ENCODE results near the gene FRY. TPM values are rescaled to one million over a fixed set of nuclear protein-coding genes. Genes with fewer than 3 reads are reported as not detected.

Gene FRY
- total RNA-seq, 1 experiment from 2014 or later: 1.3 TPM

DNA sequence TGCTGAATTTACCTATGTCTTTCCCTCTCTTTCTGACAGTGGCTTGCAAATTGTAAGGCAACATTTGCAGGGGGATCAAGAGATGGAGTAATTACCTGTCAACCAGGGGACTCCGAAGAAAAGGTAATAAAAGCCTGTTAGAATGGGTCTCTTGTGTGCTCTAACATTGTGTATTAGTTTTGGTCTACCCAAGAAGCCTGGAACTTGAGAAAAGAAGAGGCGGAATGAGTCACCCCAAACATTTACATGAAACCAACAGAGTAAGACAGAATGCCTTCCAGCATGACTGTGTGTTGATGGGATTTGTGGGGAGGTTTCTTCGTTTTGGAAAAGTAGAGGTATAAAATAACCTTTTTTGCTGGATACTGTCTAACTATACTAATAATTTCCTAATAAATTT lies 246.9 kb downstream of the FRY start:
- H2AFZ ChIP-seq (ENCODE audit: low read length): no peak overlapping the region
- BruUV-seq (replicated peaks): no TSS peak
- no peaks in the 10 kb centered on the region for H3K79me2 ChIP-seq (ENCODE audit: low read length)
- H3F3A ChIP-seq (ENCODE audit: low read length, unreplicated experiment): no peaks in the 10 kb centered on the region
- ATAC-seq (no peak), DNase-seq (no peak)
- intact Hi-C loops (cut with micrococcal nuclease): no loop called here
- no peaks in the 10 kb centered on the region for H3K27me3 ChIP-seq (ENCODE audit: low read length)
- H3K36me3 ChIP-seq (ENCODE audit: low read depth, low read length): no peaks in the 10 kb centered on the region
- H3K9ac ChIP-seq (ENCODE audit: low read length): no peak overlapping the region
- no peak overlapping the region for H3K27ac ChIP-seq (ENCODE audit: low read length)
- H3K9me3 ChIP-seq (ENCODE audit: low read length): no peaks in the 10 kb centered on the region
- TF ChIP-seq, protein P1, sequence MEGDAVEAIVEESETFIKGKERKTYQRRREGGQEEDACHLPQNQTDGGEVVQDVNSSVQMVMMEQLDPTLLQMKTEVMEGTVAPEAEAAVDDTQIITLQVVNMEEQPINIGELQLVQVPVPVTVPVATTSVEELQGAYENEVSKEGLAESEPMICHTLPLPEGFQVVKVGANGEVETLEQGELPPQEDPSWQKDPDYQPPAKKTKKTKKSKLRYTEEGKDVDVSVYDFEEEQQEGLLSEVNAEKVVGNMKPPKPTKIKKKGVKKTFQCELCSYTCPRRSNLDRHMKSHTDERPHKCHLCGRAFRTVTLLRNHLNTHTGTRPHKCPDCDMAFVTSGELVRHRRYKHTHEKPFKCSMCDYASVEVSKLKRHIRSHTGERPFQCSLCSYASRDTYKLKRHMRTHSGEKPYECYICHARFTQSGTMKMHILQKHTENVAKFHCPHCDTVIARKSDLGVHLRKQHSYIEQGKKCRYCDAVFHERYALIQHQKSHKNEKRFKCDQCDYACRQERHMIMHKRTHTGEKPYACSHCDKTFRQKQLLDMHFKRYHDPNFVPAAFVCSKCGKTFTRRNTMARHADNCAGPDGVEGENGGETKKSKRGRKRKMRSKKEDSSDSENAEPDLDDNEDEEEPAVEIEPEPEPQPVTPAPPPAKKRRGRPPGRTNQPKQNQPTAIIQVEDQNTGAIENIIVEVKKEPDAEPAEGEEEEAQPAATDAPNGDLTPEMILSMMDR (conservative IDR thresholded peaks at IDR 0.05; ENCODE audit: low read depth, low read length): no peak
- TF ChIP-seq EZH2phosphoT487 (IDR thresholded peaks at IDR 0.05; ENCODE audit: borderline replicate concordance, low read length) (no peak), EZH2 (IDR thresholded peaks at IDR 0.05; ENCODE audit: low read length, unreplicated experiment) (no peak)
- H4K20me1 ChIP-seq (ENCODE audit: low read length): no peaks in the 10 kb centered on the region
- CTCF ChIA-PET: no interaction called here
- no peaks in the 10 kb centered on the region for H3K4me1 ChIP-seq (ENCODE audit: insufficient read depth, low read length)
- no peaks in the 10 kb centered on the region for H3K9me2 ChIP-seq (replicated peaks; ENCODE audit: low read length)
- POLR2A ChIA-PET (ENCODE audit: unreplicated experiment): no interaction called here
- no peak overlapping the region for H3K4me3 ChIP-seq (ENCODE audit: low read length)
- H3K4me2 ChIP-seq (ENCODE audit: low read length): no peak overlapping the region

DNA sequence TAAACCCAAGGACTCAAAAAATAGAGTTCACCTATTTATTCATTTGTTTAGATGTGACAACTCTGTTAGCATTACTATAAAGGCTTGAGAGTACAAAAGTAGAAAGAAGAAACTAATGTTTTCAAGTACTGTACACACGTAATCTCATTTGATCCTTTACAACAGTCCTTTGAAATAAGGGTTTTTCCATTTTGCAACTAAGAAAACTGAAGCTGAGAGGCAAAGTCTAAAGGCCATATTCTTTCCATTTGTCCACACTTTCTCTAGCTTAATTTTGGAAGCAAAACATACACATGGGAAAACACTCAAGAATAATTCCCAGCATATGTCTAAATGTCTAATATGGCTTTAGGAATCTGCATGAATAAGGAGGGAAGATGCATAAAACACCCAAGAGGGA lies 249.5 kb downstream of the FRY start:
- no peaks in the 10 kb centered on the region for H3K27me3 ChIP-seq (ENCODE audit: low read length)
- no peak overlapping the region for H3K9ac ChIP-seq (ENCODE audit: low read length)
- H3K27ac ChIP-seq (ENCODE audit: low read length): no peak overlapping the region
- TF ChIP-seq, protein P1 (conservative IDR thresholded peaks at IDR 0.05; ENCODE audit: low read depth, low read length): no peak
- no peak for TF ChIP-seq EZH2phosphoT487 (IDR thresholded peaks at IDR 0.05; ENCODE audit: borderline replicate concordance, low read length)
- no peak for TF ChIP-seq EZH2 (IDR thresholded peaks at IDR 0.05; ENCODE audit: low read length, unreplicated experiment)
- no peaks in the 10 kb centered on the region for H4K20me1 ChIP-seq (ENCODE audit: low read length)
- peaks cover 12% of the 10 kb centered on the region; the same call in 1 of the 2 replicates for H3K4me1 ChIP-seq (ENCODE audit: insufficient read depth, low read length)
- ATAC-seq (no peak), DNase-seq (no peak)
- H3F3A ChIP-seq (ENCODE audit: low read length, unreplicated experiment): no peaks in the 10 kb centered on the region
- no peak overlapping the region for H3K4me3 ChIP-seq (ENCODE audit: low read length)
- BruUV-seq (replicated peaks): no TSS peak
- no peaks in the 10 kb centered on the region for H3K36me3 ChIP-seq (ENCODE audit: low read depth, low read length)
- POLR2A ChIA-PET (ENCODE audit: unreplicated experiment): no interaction called here
- no peak overlapping the region for H3K4me2 ChIP-seq (ENCODE audit: low read length)
- no peaks in the 10 kb centered on the region for H3K9me2 ChIP-seq (replicated peaks; ENCODE audit: low read length)
- H3K79me2 ChIP-seq (ENCODE audit: low read length): no peaks in the 10 kb centered on the region
- intact Hi-C loops (cut with micrococcal nuclease): no loop called here
- H2AFZ ChIP-seq (ENCODE audit: low read length): no peak overlapping the region
- no peaks in the 10 kb centered on the region for H3K9me3 ChIP-seq (ENCODE audit: low read length)
- CTCF ChIA-PET: no interaction called here

DNA sequence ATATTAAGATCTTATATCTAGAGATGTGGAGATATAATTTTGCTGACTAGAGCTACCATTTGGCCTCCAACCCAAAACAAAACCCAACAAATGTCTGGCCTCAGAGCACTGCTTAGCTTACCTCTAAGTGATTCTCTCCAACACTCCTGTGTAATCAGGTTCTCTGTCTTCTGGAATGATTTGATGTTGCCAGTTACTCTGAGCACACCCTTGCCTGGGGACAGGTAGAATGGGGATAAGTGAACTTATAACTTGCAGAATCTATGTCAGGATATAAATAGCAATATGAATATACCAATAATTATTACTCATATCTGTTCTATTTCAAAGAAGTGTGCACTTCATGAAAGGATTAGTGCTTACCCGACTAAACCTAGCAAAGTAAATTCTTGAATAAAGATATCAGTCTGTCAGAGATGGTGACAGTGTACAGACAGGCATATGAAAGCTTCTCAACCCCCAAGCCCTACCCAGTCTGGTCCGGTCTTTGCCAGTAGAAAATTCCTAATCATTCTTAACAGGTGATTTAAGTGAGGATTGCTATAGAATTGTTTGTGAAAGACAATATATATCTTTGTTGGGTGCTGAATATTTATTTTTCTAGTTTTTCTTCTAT lies 250.6 kb downstream of the FRY start:
- H3K9me2 ChIP-seq (replicated peaks; ENCODE audit: low read length): no peaks in the 10 kb centered on the region

More for the DNA sequence above, 250.6 kb downstream of the FRY start:
- Histone ChIP-seq H2AFZ (ENCODE audit: low read length) (no peak overlapping the region), H3K27me3 (ENCODE audit: low read length) (no peaks in the 10 kb centered on the region), H4K20me1 (ENCODE audit: low read length) (no peaks in the 10 kb centered on the region), H3K27ac (ENCODE audit: low read length) (no peak overlapping the region), H3K9ac (ENCODE audit: low read length) (no peak overlapping the region), H3F3A (ENCODE audit: low read length, unreplicated experiment) (no peaks in the 10 kb centered on the region), H3K9me3 (ENCODE audit: low read length) (no peaks in the 10 kb centered on the region), H3K4me2 (ENCODE audit: low read length) (no peak overlapping the region), H3K4me1 (ENCODE audit: insufficient read depth, low read length) (peaks cover 12% of the 10 kb centered on the region; the same call in 1 of the 2 replicates), H3K79me2 (ENCODE audit: low read length) (no peaks in the 10 kb centered on the region), H3K36me3 (ENCODE audit: low read depth, low read length) (no peaks in the 10 kb centered on the region), H3K4me3 (ENCODE audit: low read length) (no peak overlapping the region)
- CTCF ChIA-PET: no interaction called here
- no peak for ATAC-seq
- POLR2A ChIA-PET (ENCODE audit: unreplicated experiment): no interaction called here
- DNase-seq: no peak
- intact Hi-C loops (cut with micrococcal nuclease): no loop called here
- no TSS peak for BruUV-seq (replicated peaks)
- TF ChIP-seq, protein P1 (conservative IDR thresholded peaks at IDR 0.05; ENCODE audit: low read depth, low read length): no peak
- TF ChIP-seq EZH2phosphoT487 (IDR thresholded peaks at IDR 0.05; ENCODE audit: borderline replicate concordance, low read length): no peak
- no peak for TF ChIP-seq EZH2 (IDR thresholded peaks at IDR 0.05; ENCODE audit: low read length, unreplicated experiment)

All from PC-3 (cell line).